Hepatocyte (in vitro differentiated cells): ENCODE measurements around the gene KIAA1143. TPM values are rescaled to one million over a fixed set of nuclear protein-coding genes. Genes with fewer than 3 reads are reported as not detected.
A peak's percentile ranks its signal among the peaks of the same experiment; 100 is the strongest.

ENCODE experiments used
- DNase-seq: peaks from one replicate; pipeline ENCODE4 v3.0.0-alpha.2; 2016; ENCODE audit warnings: low spot score
- H2AFZ ChIP-seq: fragments of 200-600 bp; sonication (generic); 2 replicates; pipeline ENCODE4 v1.6.0; 2016; ENCODE audit warnings: antibody characterized with exemption, mild to moderate bottlenecking
- H3K27ac ChIP-seq: fragments of 200-600 bp; sonication (generic); 2 replicates; pipeline ENCODE4 v1.5.1; 2016; ENCODE audit warnings: mild to moderate bottlenecking
- H3K27me3 ChIP-seq: fragments of 200-600 bp; sonication (generic); 2 replicates; pipeline ENCODE4 v1.6.1; 2016
- H3K36me3 ChIP-seq: fragments of 200-600 bp; sonication (generic); replicated peaks from 2 replicates; pipeline ENCODE4 v1.5.1; 2016; ENCODE audit warnings: low read depth; ENCODE audit not compliant: insufficient read depth
- H3K4me1 ChIP-seq: fragments of 200-600 bp; sonication (generic); 2 replicates; pipeline ENCODE4 v1.5.1; 2016; ENCODE audit warnings: mild to moderate bottlenecking, moderate library complexity; ENCODE audit not compliant: insufficient read depth
- H3K4me2 ChIP-seq: fragments of 200-600 bp; sonication (generic); 2 replicates; pipeline ENCODE4 v1.6.0; 2016
- H3K4me3 ChIP-seq: fragments of 200-600 bp; sonication (generic); 2 replicates; pipeline ENCODE4 v1.5.1; 2016; ENCODE audit warnings: mild to moderate bottlenecking
- H3K79me2 ChIP-seq: fragments of 200-600 bp; sonication (generic); 2 replicates; pipeline ENCODE4 v1.6.0; 2017; ENCODE audit warnings: mild to moderate bottlenecking
- H3K9me2 ChIP-seq: fragments of 200-600 bp; sonication (generic); replicated peaks from 2 replicates; pipeline ENCODE4 v1.6.0; 2017; ENCODE audit warnings: mild to moderate bottlenecking; ENCODE audit not compliant: insufficient read depth
- H3K9me3 ChIP-seq: fragments of 200-600 bp; sonication (generic); 2 replicates; pipeline ENCODE4 v1.5.1; 2016; ENCODE audit warnings: low read depth, mild to moderate bottlenecking
- H4K20me1 ChIP-seq: fragments of 200-600 bp; sonication (generic); 2 replicates; pipeline ENCODE4 v1.6.0; 2016; ENCODE audit warnings: mild to moderate bottlenecking; ENCODE audit not compliant: insufficient read depth, poor library complexity, severe bottlenecking
- CTCF ChIP-seq: fragments of 200-600 bp; sonication (generic); IDR thresholded peaks from 2 replicates; pipeline ENCODE4 v1.5.1; 2016; ENCODE audit warnings: antibody characterized with exemption, mild to moderate bottlenecking; ENCODE audit not compliant: poor library complexity
- EZH2 ChIP-seq: fragments of 200-600 bp; sonication (generic); IDR thresholded peaks from 2 replicates; pipeline ENCODE4 v1.6.1; 2016; ENCODE audit warnings: antibody characterized with exemption, mild to moderate bottlenecking, borderline replicate concordance
- EZH2phosphoT487 ChIP-seq: fragments of 200-600 bp; sonication (generic); IDR thresholded peaks from one replicate; pipeline ENCODE4 v1.6.1; 2018; ENCODE audit warnings: antibody characterized with exemption, mild to moderate bottlenecking, low read depth, moderate library complexity; ENCODE audit not compliant: unreplicated experiment, severe bottlenecking
- WGBS: methylation state at CpG from one replicate; pipeline ENCODE4 v1.1.6; 2016; ENCODE audit warnings: low lambda C conversion rate; ENCODE audit errors: missing lambda C conversion rate; 5-methylcytosine and 5-hydroxymethylcytosine counted together
- polyA plus RNA-seq: library from polyadenylated mRNA; unstranded; fragments of >200 nt; fragmentation: Nextera tagmentation; extraction: Ambion mirVana; gene quantifications from 2 replicates; pipeline ENCODE4 v1.2.1, GENCODE V29; 2016
- total RNA-seq: library from RNA; depleted of rRNA; stranded (reverse); fragments of >200 nt; gene quantifications from 2 replicates; pipeline ENCODE4 v1.2.3, GENCODE V29; 2014

KIAA1143 gene
- total and polyA plus RNA-seq, 2 experiments from 2014 or later: 11.5 to 25.1 TPM

- Histone ChIP-seq H3K4me3 (peak overlapping the region; percentile 94), H3K4me2 (peak overlapping the region; percentile 95), H3K79me2 (peaks cover 72% of the 10 kb centered on the region), H3K27me3 (no peaks in the 10 kb centered on the region), H3K27ac (peak overlapping the region; percentile 91), H3K9me2 (no peaks in the 10 kb centered on the region), H4K20me1 (no peaks in the 10 kb centered on the region), H3K4me1 (peaks cover 3% of the 10 kb centered on the region), H3K36me3 (no peaks in the 10 kb centered on the region), H2AFZ (peak overlapping the region; percentile 98), H3K9me3 (peaks cover 8% of the 10 kb centered on the region)
- DNase-seq: peak; percentile 7
- TF ChIP-seq EZH2phosphoT487 (no peak), EZH2 (no peak), CTCF (no peak)
- WGBS: 2% methylated on average over 15 of the region's 15 CpGs
Measured at GRCh38 chr3:44761101-44761423, 357 bp downstream of the KIAA1143 start.

- H3K4me2 ChIP-seq: no peak overlapping the region
- no peak overlapping the region for H3K4me3 ChIP-seq
- H2AFZ ChIP-seq: no peak overlapping the region
- H3K27ac ChIP-seq: no peak overlapping the region
- no peaks in the 10 kb centered on the region for H3K36me3 ChIP-seq
- H3K9me2 ChIP-seq: no peaks in the 10 kb centered on the region
- H3K9me3 ChIP-seq: peaks cover 46% of the 10 kb centered on the region
- no peaks in the 10 kb centered on the region for H3K4me1 ChIP-seq
- H3K27me3 ChIP-seq: no peaks in the 10 kb centered on the region
- WGBS: 89% methylated on average over 3 of the region's 3 CpGs
- H4K20me1 ChIP-seq: no peaks in the 10 kb centered on the region
- no peak for DNase-seq
- no peaks in the 10 kb centered on the region for H3K79me2 ChIP-seq
- TF ChIP-seq CTCF (no peak), EZH2phosphoT487 (no peak), EZH2 (no peak)
Measured at GRCh38 chr3:44734646-44735168, 26.7 kb downstream of the KIAA1143 start.

- peak within 1 kb of the TSS; percentile 81 for H3K4me2 ChIP-seq
Measured at GRCh38 chr3:44729384-44729910, 32.0 kb downstream of the KIAA1143 start, which contains the start of gene ZNF501. Gene ZNF501, plus strand, starts transcription at chr3:44729635. Its CDS starts 4,787 bp downstream, at chr3:44734422.

More at GRCh38 chr3:44729384-44729910, 32.0 kb downstream of the KIAA1143 start, which contains the start of gene ZNF501:
- Histone ChIP-seq H3K4me3 (peak within 1 kb of the TSS; percentile 53), H3K4me1 (no peaks in the 10 kb centered on the region), H4K20me1 (no peaks in the 10 kb centered on the region), H3K9me3 (peaks cover 25% of the 10 kb centered on the region), H3K9me2 (no peaks in the 10 kb centered on the region), H2AFZ (peak within 1 kb of the TSS; percentile 97), H3K79me2 (no peaks in the 10 kb centered on the region), H3K27ac (peak within 1 kb of the TSS; percentile 57), H3K36me3 (no peaks in the 10 kb centered on the region), H3K27me3 (no peaks in the 10 kb centered on the region)
- peak; percentile 94 for DNase-seq
- WGBS: 18% methylated on average over 46 of the region's 46 CpGs
- TF ChIP-seq CTCF (no peak), EZH2 (no peak), EZH2phosphoT487 (no peak)
